Measurements from ENCODE around the gene RBPJ. TPM values are rescaled to one million over a fixed set of nuclear protein-coding genes. Genes with fewer than 3 reads are reported as not detected.

The RBPJ gene
- total RNA-seq, 1 experiment from 2014 or later = 33.7 TPM

DNA sequence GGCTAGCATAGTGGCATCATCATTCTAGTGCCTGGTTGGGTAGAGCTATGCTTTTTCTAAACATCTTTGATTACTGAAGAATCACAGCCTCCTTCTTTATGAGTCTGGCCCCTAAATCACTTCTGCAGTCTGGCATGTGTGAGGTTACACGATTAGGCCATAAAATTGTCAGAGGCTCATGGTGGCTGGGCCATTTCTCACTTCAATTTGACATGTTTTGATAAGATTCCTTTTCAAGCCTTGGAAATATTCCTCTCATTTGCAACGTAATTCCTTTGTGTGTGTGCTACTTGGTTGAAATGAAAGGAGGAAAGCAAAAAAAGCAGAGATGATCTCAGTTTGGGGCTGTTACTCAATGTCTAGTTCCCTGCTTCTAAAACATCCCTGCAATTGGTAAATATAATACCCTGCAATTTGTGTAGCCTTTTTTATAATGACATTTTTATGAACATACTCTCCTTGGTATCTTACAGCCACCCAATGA lies 163.3 kb downstream of the RBPJ start:
- TF ChIP-seq, protein P1, sequence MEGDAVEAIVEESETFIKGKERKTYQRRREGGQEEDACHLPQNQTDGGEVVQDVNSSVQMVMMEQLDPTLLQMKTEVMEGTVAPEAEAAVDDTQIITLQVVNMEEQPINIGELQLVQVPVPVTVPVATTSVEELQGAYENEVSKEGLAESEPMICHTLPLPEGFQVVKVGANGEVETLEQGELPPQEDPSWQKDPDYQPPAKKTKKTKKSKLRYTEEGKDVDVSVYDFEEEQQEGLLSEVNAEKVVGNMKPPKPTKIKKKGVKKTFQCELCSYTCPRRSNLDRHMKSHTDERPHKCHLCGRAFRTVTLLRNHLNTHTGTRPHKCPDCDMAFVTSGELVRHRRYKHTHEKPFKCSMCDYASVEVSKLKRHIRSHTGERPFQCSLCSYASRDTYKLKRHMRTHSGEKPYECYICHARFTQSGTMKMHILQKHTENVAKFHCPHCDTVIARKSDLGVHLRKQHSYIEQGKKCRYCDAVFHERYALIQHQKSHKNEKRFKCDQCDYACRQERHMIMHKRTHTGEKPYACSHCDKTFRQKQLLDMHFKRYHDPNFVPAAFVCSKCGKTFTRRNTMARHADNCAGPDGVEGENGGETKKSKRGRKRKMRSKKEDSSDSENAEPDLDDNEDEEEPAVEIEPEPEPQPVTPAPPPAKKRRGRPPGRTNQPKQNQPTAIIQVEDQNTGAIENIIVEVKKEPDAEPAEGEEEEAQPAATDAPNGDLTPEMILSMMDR (IDR thresholded peaks at IDR 0.05) = no peak
- TF ChIP-seq SIN3A (IDR thresholded peaks at IDR 0.05; ENCODE audit: borderline replicate concordance, insufficient read depth, low read depth, low read length) = no peak
- TF ChIP-seq, protein P2, sequence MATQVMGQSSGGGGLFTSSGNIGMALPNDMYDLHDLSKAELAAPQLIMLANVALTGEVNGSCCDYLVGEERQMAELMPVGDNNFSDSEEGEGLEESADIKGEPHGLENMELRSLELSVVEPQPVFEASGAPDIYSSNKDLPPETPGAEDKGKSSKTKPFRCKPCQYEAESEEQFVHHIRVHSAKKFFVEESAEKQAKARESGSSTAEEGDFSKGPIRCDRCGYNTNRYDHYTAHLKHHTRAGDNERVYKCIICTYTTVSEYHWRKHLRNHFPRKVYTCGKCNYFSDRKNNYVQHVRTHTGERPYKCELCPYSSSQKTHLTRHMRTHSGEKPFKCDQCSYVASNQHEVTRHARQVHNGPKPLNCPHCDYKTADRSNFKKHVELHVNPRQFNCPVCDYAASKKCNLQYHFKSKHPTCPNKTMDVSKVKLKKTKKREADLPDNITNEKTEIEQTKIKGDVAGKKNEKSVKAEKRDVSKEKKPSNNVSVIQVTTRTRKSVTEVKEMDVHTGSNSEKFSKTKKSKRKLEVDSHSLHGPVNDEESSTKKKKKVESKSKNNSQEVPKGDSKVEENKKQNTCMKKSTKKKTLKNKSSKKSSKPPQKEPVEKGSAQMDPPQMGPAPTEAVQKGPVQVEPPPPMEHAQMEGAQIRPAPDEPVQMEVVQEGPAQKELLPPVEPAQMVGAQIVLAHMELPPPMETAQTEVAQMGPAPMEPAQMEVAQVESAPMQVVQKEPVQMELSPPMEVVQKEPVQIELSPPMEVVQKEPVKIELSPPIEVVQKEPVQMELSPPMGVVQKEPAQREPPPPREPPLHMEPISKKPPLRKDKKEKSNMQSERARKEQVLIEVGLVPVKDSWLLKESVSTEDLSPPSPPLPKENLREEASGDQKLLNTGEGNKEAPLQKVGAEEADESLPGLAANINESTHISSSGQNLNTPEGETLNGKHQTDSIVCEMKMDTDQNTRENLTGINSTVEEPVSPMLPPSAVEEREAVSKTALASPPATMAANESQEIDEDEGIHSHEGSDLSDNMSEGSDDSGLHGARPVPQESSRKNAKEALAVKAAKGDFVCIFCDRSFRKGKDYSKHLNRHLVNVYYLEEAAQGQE (IDR thresholded peaks at IDR 0.05; ENCODE audit: insufficient read depth in 1 of 2, low read depth in 2 of 2, low read length in 1 of 2) = no peak
- no peak for TF ChIP-seq TCF7L2 (IDR thresholded peaks at IDR 0.05; ENCODE audit: low read depth, low read length)
- Histone ChIP-seq H3K9me3 (ENCODE audit: control insufficient read depth, insufficient read depth, low read depth, low read length) (no peaks in the 10 kb centered on the region), H3K4me1 (ENCODE audit: control insufficient read depth, insufficient read depth, low read length) (no peaks in the 10 kb centered on the region), H3K36me3 (ENCODE audit: control insufficient read depth, insufficient read depth, low read length) (no peaks in the 10 kb centered on the region), H3K27ac (ENCODE audit: low read length) (no peak overlapping the region), H3K4me3 (ENCODE audit: low read depth in 2 of 2, low read length in 2 of 2) (no peak overlapping the region), H3K27me3 (ENCODE audit: control insufficient read depth, insufficient read depth, low read length) (peaks cover 8% of the 10 kb centered on the region)
- no peak for DNase-seq (ENCODE audit: low read depth, low spot score)
- BruUV-seq (replicated peaks) = no TSS peak
- POLR2A ChIA-PET = no interaction called here
- CTCF ChIA-PET = no interaction called here
- no peak for ATAC-seq
- intact Hi-C loops (cut with micrococcal nuclease; ENCODE audit: unreplicated experiment) (no loop called here), in situ Hi-C loops (cut with HindIII; ENCODE audit: low pct_unique_long_range_greater_than_20kb, low sequenced_read_pairs) (no loop called here)

DNA sequence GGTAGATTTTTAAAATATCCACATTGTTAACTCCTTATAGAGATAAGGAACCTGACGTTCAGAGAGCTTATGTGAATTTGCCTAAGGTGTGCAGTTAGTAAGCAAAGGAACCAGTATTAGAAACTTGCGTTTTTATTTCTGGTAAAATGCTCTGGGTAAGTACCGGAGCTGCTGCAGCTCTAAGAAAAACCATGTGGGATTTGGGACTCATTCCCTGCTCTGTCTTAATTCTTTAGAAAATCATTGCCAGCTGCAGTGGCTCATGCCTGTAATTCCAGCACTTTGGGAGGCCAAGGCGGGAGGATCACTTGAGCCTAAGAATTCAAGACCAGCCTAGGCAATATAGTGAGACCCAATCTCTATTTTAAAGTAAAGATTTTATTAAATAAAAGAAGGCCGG lies 163.7 kb downstream of the RBPJ start:
- in situ Hi-C loops (cut with HindIII; ENCODE audit: low pct_unique_long_range_greater_than_20kb, low sequenced_read_pairs) = no loop called here
- CTCF ChIA-PET = no interaction called here
- intact Hi-C loops (cut with micrococcal nuclease; ENCODE audit: unreplicated experiment) = no loop called here
- POLR2A ChIA-PET = no interaction called here
- TF ChIP-seq TCF7L2 (IDR thresholded peaks at IDR 0.05; ENCODE audit: low read depth, low read length) (no peak), POLR2AphosphoS5 (IDR thresholded peaks at IDR 0.05; ENCODE audit: low read depth, low read length) (no peak), SIN3A (IDR thresholded peaks at IDR 0.05; ENCODE audit: borderline replicate concordance, insufficient read depth, low read depth, low read length) (no peak)
- TF ChIP-seq, protein P2 (IDR thresholded peaks at IDR 0.05; ENCODE audit: insufficient read depth in 1 of 2, low read depth in 2 of 2, low read length in 1 of 2) = no peak
- TF ChIP-seq, protein P1 (IDR thresholded peaks at IDR 0.05) = no peak
- no peak overlapping the region for H3K4me3 ChIP-seq (ENCODE audit: low read depth in 2 of 2, low read length in 2 of 2)
- no peaks in the 10 kb centered on the region for H3K4me1 ChIP-seq (ENCODE audit: control insufficient read depth, insufficient read depth, low read length)
- H3K27me3 ChIP-seq (ENCODE audit: control insufficient read depth, insufficient read depth, low read length) = peaks cover 8% of the 10 kb centered on the region
- no peak overlapping the region for H3K27ac ChIP-seq (ENCODE audit: low read length)
- DNase-seq (ENCODE audit: low read depth, low spot score) = no peak
- no peaks in the 10 kb centered on the region for H3K9me3 ChIP-seq (ENCODE audit: control insufficient read depth, insufficient read depth, low read depth, low read length)
- H3K36me3 ChIP-seq (ENCODE audit: control insufficient read depth, insufficient read depth, low read length) = no peaks in the 10 kb centered on the region
- ATAC-seq = no peak
- BruUV-seq (replicated peaks) = no TSS peak

Other genes starting within 250 kb of the RBPJ start
- gene CCKAR, start 169.5 kb downstream of the RBPJ start, total RNA-seq (2021; ENCODE audit: unreplicated experiment) = not detected

Measured in Panc1 (cell line).